ENCODE data around the gene ARHGEF17. TPM values are rescaled to one million over a fixed set of nuclear protein-coding genes. Genes with fewer than 3 reads are reported as not detected.

ARHGEF17 gene
- total and polyA plus RNA-seq, 2 of the 13 experiments (the other 11 are each of a cell fraction or from before 2014, with no cell fraction given) = 10.7 to 28.8 TPM

GRCh38 chr11:73308961-73309919 lies 1.2 kb downstream of the ARHGEF17 start (continued):
- TF ChIP-seq ZNF782 (CRISPR knock-in tag; IDR thresholded peaks at IDR 0.05; ENCODE audit: borderline replicate concordance) (no peak; the same call in 1 of the 2 replicates), SMC3 (IDR thresholded peaks at IDR 0.05; ENCODE audit: low read length) (no peak), CBFB (CRISPR knock-in tag; IDR thresholded peaks at IDR 0.05) (peak; percentile 100), SALL2 (CRISPR knock-in tag; IDR thresholded peaks at IDR 0.05) (peak; percentile 57; the same call in 1 of the 2 replicates), PAF1 (CRISPR knock-in tag; IDR thresholded peaks at IDR 0.05) (no peak), RAD51 (IDR thresholded peaks at IDR 0.05; ENCODE audit: borderline replicate concordance) (no peak), SIX4 (CRISPR knock-in tag; IDR thresholded peaks at IDR 0.05) (0 out of 2 replicates have a peak, but pooled peaks have one; percentile 19), HOXA5 (CRISPR knock-in tag; IDR thresholded peaks at IDR 0.05) (no peak), ZNF230 (CRISPR knock-in tag; IDR thresholded peaks at IDR 0.05) (0 out of 2 replicates have a peak, but pooled peaks have one; percentile 41), SRF (IDR thresholded peaks at IDR 0.05; ENCODE audit: low read depth, low read length) (no peak), ZNF703 (CRISPR knock-in tag; IDR thresholded peaks at IDR 0.05; ENCODE audit: borderline replicate concordance) (no peak), ZFYVE20 (CRISPR knock-in tag; IDR thresholded peaks at IDR 0.05; ENCODE audit: borderline replicate concordance, low read depth) (0 out of 2 replicates have a peak, but pooled peaks have one; percentile 37), SMYD3 (CRISPR knock-in tag; IDR thresholded peaks at IDR 0.05) (no peak), ZNF747 (CRISPR knock-in tag; IDR thresholded peaks at IDR 0.05; ENCODE audit: borderline replicate concordance) (peak; percentile 60; the same call in 1 of the 2 replicates), PPARG (CRISPR knock-in tag; conservative IDR thresholded peaks at IDR 0.05) (0 out of 2 replicates have a peak, but pooled peaks have one; percentile 43), ZSCAN21 (CRISPR knock-in tag; IDR thresholded peaks at IDR 0.05; ENCODE audit: borderline replicate concordance) (peak; percentile 59), ZNF792 (CRISPR knock-in tag; IDR thresholded peaks at IDR 0.05) (peak; percentile 69; the same call in 1 of the 2 replicates), KAT7 (CRISPR knock-in tag; IDR thresholded peaks at IDR 0.05; ENCODE audit: borderline replicate concordance) (no peak), GATAD2A (CRISPR knock-in tag; IDR thresholded peaks at IDR 0.05) (peak; percentile 65), PRMT3 (CRISPR knock-in tag; IDR thresholded peaks at IDR 0.05; ENCODE audit: borderline replicate concordance, low read depth) (no peak), RARG (CRISPR knock-in tag; IDR thresholded peaks at IDR 0.05; ENCODE audit: low read depth) (no peak), ZNF709 (CRISPR knock-in tag; IDR thresholded peaks at IDR 0.05) (peak; percentile 69), GZF1 (CRISPR knock-in tag; IDR thresholded peaks at IDR 0.05) (peak; percentile 67; the same call in 1 of the 2 replicates), HBP1 (CRISPR knock-in tag; IDR thresholded peaks at IDR 0.05; ENCODE audit: low read depth) (no peak), ZNF143 (CRISPR knock-in tag; IDR thresholded peaks at IDR 0.05) (no peak), HDAC6 (IDR thresholded peaks at IDR 0.05; ENCODE audit: low read depth, low read length) (no peak), ZNF501 (CRISPR knock-in tag; IDR thresholded peaks at IDR 0.05) (peak; percentile 80)
- TF ChIP-seq, protein P1, sequence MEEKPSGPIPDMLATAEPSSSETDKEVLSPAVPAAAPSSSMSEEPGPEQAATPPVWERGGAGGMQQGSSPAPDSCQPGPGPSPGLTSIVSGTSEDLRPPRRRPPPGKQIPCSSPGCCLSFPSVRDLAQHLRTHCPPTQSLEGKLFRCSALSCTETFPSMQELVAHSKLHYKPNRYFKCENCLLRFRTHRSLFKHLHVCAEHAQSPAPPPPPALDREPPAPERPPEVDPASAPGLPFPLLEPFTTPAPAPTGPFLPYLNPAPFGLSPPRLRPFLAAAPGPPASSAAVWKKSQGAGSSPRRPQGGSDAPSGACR (CRISPR knock-in tag; IDR thresholded peaks at IDR 0.05) = peak; percentile 91
- TF ChIP-seq, protein P2, sequence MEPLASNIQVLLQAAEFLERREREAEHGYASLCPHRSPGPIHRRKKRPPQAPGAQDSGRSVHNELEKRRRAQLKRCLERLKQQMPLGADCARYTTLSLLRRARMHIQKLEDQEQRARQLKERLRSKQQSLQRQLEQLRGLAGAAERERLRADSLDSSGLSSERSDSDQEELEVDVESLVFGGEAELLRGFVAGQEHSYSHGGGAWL (CRISPR knock-in tag; IDR thresholded peaks at IDR 0.05) = peak; percentile 37; the same call in 1 of the 2 replicates

Data from HepG2 (cell line).